Cardiac fibroblast (primary cell): ENCODE measurements around the gene BTBD17.
A peak's percentile ranks its signal among the peaks of the same experiment; 100 is the strongest.

Experiments used
- DNase-seq, 2 donors: peaks; one replicate each; pipeline versions ENCODE4 v3.0.0 to v3.0.0-alpha.2; 2010; ENCODE audit warnings: low read depth in 2 of 2
- H3K4me3 ChIP-seq, 2 donors: replicated peaks in 1 of 2; 1 replicate in 1 of 2; 2 replicates in 1 of 2; pipeline ENCODE4 v1.5.1; 2011; ENCODE audit warnings: low read depth in 2 of 2, low read length in 2 of 2, mild to moderate bottlenecking in 2 of 2, moderate library complexity in 1 of 2
- TF ChIP-seq, protein P1 (sequence below): IDR thresholded peaks from one replicate; pipeline ENCODE4 v1.5.1; 2011; ENCODE audit warnings: low read depth, mild to moderate bottlenecking, low read length, inconsistent platforms

Gene BTBD17

DNA sequence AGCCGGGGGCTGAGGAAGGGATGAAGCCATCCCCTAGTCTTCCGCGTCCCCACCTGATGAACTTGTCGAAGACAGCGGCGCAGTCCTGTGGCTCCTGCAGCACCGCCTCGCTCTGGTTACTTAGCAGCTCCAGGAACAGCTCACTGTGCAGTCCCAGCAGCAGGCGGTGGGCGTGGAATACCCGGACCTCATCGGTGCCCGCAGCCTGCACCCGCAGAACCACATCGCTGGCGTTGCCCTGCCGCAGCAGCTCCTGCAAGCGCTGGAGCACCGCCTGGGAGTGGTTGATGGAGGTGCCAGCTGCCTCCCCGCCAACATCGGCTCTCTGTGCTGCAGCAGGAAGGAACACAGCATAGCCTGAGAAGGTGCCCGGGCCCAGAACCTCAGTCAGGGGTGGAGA, 1.8 kb downstream of the BTBD17 start:
- TF ChIP-seq, protein P1, sequence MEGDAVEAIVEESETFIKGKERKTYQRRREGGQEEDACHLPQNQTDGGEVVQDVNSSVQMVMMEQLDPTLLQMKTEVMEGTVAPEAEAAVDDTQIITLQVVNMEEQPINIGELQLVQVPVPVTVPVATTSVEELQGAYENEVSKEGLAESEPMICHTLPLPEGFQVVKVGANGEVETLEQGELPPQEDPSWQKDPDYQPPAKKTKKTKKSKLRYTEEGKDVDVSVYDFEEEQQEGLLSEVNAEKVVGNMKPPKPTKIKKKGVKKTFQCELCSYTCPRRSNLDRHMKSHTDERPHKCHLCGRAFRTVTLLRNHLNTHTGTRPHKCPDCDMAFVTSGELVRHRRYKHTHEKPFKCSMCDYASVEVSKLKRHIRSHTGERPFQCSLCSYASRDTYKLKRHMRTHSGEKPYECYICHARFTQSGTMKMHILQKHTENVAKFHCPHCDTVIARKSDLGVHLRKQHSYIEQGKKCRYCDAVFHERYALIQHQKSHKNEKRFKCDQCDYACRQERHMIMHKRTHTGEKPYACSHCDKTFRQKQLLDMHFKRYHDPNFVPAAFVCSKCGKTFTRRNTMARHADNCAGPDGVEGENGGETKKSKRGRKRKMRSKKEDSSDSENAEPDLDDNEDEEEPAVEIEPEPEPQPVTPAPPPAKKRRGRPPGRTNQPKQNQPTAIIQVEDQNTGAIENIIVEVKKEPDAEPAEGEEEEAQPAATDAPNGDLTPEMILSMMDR = no peak
- H3K4me3 ChIP-seq = no peak overlapping the region
- DNase-seq = no peak

DNA sequence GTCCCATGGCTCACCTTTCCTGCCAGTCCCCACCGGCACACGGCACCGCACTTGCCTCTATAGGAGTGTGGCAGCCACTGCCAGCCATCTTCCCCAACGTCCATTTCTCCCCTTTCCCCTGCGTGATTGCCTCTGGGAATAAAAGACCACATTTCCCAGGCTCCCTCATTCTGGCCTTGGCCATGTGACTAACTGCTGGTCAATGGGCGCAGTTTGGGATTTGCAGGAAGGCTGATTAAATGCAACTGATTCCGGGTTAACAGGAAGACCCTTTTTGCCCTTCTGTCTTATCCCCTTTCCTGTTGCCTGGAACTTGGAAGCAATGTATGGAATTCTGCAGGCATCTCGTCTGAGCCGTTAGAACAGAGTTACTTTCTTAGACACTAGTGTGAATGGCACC, 3.0 kb downstream of the BTBD17 start:
- TF ChIP-seq, protein P1 = no peak
- no peak overlapping the region for H3K4me3 ChIP-seq

DNA sequence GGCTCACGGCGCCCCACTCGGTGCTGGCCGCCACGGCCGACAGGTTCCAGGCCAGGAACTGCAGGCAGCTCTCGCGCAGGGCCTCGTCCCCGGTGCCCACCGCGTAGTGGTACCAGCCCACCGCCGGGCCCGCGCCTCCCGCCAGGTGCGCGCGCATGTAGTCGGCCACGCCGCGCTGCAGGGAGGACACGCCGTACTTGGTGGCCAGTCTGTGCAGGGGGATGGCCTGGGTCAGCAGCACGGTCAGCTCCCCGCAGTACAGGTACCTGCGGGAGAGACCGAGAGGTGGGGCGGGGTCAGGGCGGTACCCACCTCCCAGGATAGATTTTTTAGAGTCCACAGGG, 4.2 kb downstream of the BTBD17 start:
- no peak overlapping the region for H3K4me3 ChIP-seq
- no peak for DNase-seq
- TF ChIP-seq, protein P1 = no peak

More for the DNA sequence above, 3.0 kb downstream of the BTBD17 start:
- no peak for DNase-seq

DNA sequence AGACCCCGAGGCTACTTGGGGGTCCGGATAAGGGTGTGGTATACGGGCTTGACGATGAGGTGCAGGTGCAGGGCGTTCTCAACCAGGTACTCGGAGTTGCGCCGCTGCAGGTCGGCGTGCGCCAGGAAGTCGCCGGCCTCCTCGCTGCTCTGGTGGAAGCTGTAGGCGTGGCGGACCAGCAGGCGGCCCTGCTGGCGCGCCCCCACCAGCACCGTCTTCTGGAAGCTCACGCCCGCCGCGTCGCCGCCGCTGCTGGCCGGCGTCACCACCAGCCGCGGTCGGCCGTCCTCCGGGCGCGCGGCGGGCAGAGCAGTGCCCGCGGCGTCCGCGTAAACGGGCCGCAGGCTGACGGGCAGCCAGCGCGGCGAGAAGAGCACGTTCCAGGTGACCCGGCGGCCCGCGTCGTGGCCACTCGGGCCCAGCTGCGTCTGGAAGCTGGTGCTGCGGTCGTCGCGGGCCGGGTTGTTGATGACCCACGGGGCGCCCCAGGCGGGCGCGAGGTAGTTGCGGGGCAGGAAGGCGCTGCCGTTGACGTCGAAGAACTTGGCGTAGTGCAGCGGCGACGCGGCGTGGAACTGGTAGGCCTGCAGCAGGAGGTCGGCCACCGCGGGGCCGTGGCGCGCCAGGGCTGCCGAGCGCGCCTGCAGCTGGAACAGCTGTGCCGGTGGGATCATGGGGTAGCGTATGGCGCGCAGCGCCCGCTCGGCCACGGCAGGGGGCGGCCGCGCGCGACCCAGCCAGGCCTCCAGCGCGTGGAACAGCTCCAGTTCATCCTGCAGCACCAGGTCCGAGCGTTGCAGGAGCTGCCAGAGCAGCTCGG, 4.8 kb downstream of the BTBD17 start:
- H3K4me3 ChIP-seq = no peak overlapping the region
- no peak for DNase-seq
- TF ChIP-seq, protein P1 = no peak

DNA sequence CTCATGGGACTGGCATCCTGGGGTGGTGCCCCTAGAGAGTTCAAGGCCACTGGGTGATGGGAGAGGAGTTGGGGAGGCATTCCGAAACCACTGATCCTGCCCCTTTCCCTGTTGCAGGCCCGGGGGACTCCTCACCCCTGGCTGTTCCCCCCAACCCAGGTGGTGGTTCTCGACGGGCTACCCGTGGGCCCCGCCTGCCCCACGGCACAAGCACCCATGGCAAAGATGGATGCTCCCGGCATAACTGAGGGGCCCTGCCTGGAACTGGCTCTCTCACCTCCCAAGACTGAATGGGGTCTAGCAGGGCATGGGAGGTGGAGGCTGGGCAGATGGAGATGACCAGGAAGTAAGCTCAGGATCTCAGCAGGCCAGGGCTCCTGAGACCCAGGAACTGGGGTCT, 6.6 kb downstream of the BTBD17 start:
- DNase-seq = no peak
- TF ChIP-seq, protein P1 = no peak
- no peak overlapping the region for H3K4me3 ChIP-seq

DNA sequence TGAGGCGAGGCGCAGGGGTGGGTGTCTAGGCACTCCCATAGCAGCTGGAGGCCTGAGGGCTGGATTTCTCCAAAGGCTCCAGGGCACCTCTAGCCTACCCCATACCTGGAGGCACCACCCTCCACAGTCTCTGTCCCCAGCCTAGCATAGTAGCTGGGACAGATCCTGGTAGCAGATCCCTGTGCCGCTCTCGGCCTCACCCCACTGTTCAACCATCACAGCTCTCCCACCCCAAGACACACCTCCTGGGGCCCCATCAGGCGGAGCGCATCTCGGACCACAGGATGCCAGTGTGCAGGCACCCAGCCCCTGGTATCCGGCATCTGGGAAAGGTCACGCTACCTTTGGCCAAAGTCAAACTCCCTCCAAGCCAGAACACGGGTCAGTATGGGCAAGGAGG, 7.1 kb downstream of the BTBD17 start:
- DNase-seq = no peak
- TF ChIP-seq, protein P1 = no peak
- H3K4me3 ChIP-seq = no peak overlapping the region

DNA sequence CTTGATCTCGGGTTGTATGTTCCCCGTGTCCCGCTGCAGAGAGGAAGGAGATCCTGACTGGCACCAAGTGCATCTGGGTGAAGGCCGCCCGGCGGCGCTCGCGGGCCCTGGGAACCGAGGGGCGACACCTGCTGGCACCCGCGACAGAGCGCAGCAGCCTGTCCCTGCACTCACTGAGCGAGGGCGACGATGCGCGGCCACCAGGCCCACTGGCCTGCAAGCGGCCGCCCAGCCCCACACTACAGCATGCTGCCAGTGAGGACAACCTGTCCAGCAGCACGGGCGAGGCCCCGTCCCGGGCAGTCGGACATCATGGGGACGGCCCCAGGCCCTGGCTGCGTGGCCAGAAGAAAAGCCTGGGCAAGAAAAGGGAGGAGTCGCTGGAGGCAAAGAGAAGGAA, 7.5 kb downstream of the BTBD17 start:
- H3K4me3 ChIP-seq = no peak overlapping the region
- peak in 1 of 2 donors; percentile 9 for DNase-seq
- TF ChIP-seq, protein P1 = peak; percentile 16
